ENCODE data around the gene DDOST. TPM values are rescaled to one million over a fixed set of nuclear protein-coding genes. Genes with fewer than 3 reads are reported as not detected.

DDOST gene
- total RNA-seq, 4 donors from 2014 or later, result 119 to 155 (median 141) TPM

- DNase-seq (ENCODE audit: low spot score) (no peak), ATAC-seq (ENCODE audit: low FRiP score) (no peak)
- no peak for TF ChIP-seq CTCF (IDR thresholded peaks at IDR 0.05)
Measured at GRCh38 chr1:20705203-20705755, 44.1 kb upstream of the DDOST start.

GRCh38 chr1:20704390-20705202 is 43.4 kb upstream of the DDOST start:
- TF ChIP-seq CTCF (IDR thresholded peaks at IDR 0.05), result no peak
- ATAC-seq (ENCODE audit: low FRiP score), result no peak
- DNase-seq (ENCODE audit: low spot score), result no peak

DNA sequence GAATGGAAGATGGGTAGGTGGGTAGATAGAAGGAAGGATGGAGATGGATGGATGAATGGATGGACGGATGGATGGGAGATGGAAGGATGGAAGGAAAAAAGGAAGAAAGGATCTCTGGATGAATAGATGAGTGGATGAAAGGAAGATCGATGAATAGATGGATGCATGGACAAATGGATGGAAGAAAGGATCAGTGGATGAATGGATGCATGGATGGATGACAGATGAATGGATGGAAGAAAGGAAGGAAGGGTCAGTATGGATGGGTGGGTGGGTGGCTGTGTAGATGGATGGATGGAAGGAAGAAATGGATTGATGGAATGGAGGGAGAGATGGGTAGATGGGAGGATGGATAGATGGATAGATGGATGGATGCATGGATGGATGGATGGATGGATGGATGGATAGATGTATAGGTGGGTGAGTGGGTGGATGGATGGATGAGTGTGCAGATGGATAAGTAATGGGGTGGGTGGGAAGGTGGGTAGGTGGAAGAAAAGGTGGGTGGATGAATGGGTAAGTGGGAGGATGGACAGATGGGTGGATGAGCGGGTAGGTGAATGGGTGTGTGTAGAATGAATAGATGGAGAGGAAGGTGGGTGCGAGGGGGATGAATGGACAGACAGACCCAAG is 42.1 kb upstream of the DDOST start:
- TF ChIP-seq CTCF (IDR thresholded peaks at IDR 0.05), result no peak
- ATAC-seq (ENCODE audit: low FRiP score) (no peak), DNase-seq (ENCODE audit: low spot score) (no peak)

DNA sequence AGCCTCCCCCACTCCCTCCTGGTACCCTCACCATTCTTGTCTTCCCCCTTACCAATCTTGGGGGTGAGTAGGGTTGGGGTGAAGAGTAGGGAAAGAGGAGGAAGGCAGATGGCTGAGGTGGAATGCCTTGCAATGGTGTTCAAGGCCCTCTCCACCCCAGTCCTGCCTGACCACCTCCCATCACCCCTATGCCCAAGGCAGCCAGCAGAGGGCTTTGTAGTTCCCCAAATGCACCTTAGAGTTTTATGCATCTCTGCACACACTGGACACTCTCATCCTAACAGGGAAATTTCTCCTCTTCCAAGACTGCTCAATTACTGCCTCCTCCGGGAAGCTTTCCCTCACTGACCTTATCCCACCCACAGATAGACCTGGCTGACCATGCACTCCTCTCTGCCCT is 41.2 kb upstream of the DDOST start:
- TF ChIP-seq CTCF (IDR thresholded peaks at IDR 0.05), result no peak
- DNase-seq (ENCODE audit: low spot score), result no peak
- no peak for ATAC-seq (ENCODE audit: low FRiP score)

DNA sequence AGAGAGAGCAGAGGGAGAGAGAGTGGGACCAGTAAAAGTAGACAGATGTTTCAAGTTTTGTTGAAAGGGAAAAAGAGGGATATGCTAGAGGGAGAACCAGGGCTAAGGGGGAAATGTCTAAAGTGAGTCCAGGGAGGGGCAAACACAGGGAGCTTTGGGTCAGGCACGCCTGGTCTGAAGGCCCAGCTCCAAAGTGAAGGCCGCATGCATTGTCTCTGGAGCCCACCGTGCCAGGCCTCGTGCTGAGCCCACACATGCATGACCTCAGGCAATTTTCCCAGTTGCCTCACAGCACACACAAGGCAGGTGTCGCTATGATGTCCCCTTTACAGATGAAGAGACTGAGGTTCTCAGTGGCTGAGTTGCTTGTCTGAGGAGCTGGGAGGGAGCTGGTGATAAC is 40.7 kb upstream of the DDOST start:
- DNase-seq (ENCODE audit: low spot score) (no peak), ATAC-seq (ENCODE audit: low FRiP score) (no peak)

GRCh38 chr1:20701446-20701845 is 40.3 kb upstream of the DDOST start:
- ATAC-seq (ENCODE audit: low FRiP score), result no peak
- no peak for TF ChIP-seq CTCF (IDR thresholded peaks at IDR 0.05)
- no peak for DNase-seq (ENCODE audit: low spot score)

More for the DNA sequence above, 40.7 kb upstream of the DDOST start:
- no peak for TF ChIP-seq CTCF (IDR thresholded peaks at IDR 0.05)

Measured in omental fat pad (tissue), 4 donors.